Gastroesophageal sphincter (tissue), 3 donors: Measurements from ENCODE around the gene LMO2.
"Not testable (repeated sequence)": the region's sequence is repeated elsewhere in the genome, so short reads cannot be mapped to it uniquely, and the experiment has no call there.

ENCODE experiments used
- CTCF ChIP-seq, 4 experiments: fragments of 200-600 bp in 2 of 4; fragments of 450-650 bp in 2 of 4; sonication (generic) in 1 of 4; IDR thresholded peaks; one replicate each; pipeline ENCODE4 v1.5.1; 2017 to 2019; ENCODE audit warnings: antibody characterized with exemption in 4 of 4, mild to moderate bottlenecking in 2 of 4, moderate library complexity in 2 of 4
- EP300 ChIP-seq: sonication (generic); formaldehyde crosslinking; IDR thresholded peaks from one replicate; pipeline ENCODE4 v1.6.1; 2017; ENCODE audit warnings: antibody characterized with exemption, mild to moderate bottlenecking
- POLR2A ChIP-seq, 2 donors: fragments of 450-650 bp; IDR thresholded peaks; one replicate each; pipeline ENCODE4 v1.6.1; 2017; ENCODE audit warnings: antibody characterized with exemption in 2 of 2, mild to moderate bottlenecking in 2 of 2, moderate library complexity in 1 of 2
- POLR2AphosphoS5 ChIP-seq: sonication (generic); formaldehyde crosslinking; IDR thresholded peaks from one replicate; pipeline ENCODE4 v1.6.1; 2017; ENCODE audit warnings: antibody characterized with exemption

GRCh38 chr11:33917402-33917801 is 25.5 kb upstream of the LMO2 start:
- not testable (repeated sequence) for TF ChIP-seq CTCF (IDR thresholded peaks at IDR 0.05); POLR2A (IDR thresholded peaks at IDR 0.05); EP300; POLR2AphosphoS5
